NCI-H2107 (cell line): Measurements from ENCODE around the gene P2RY8.
"Not testable (repeated sequence)": the region's sequence is repeated elsewhere in the genome, so short reads cannot be mapped to it uniquely, and the experiment has no call there.

ENCODE experiments used
- DNase-seq: peaks from one replicate; lab custom pipeline; 2025; lab: John Stamatoyannopoulos, UW

Gene P2RY8

DNA sequence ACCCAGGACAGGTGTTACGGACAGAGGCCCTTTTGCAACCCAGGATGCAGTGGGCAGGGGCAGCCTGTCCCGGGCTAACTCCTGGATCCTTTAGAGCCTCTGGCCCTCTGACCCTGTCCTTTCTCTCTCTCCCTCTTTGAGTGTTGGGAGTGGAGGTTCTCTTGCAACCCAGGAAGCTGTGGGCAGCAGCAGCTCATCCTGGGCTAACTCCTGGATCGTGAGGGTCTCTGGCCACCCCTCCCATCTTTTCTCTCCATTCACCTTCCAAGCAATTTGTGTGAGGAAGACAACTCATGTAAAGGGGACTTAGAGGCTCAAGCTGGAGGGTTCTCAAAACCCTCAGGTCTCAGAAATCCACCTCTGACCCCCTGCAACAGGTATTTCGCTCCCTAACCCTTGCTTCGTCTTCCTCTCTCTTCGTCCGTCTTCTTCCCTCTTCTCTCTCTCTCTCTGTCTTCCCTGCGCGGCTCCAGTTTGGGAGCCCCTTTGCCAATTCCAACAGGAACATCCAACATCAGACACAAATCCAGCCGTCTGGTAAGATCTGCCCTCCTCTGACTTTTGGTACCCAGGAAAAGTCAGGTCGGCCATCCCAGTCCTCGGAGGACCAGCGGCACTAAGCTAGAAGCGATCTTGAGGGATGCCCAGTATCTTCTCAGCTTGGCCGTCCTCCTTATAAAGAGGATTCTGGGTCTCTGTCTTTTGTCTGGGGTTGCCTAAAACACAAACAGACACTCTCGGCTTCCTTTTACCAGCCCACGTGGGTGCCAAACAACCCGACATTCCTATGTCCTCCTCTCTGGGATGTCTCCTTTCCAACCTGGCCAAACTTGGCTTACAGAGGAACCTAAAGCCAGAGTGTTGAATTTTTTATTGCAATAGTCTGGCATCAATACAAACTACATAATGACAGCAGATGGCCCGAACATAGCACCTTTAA lies 92.2 kb downstream of the P2RY8 start:
- DNase-seq: no peak

DNA sequence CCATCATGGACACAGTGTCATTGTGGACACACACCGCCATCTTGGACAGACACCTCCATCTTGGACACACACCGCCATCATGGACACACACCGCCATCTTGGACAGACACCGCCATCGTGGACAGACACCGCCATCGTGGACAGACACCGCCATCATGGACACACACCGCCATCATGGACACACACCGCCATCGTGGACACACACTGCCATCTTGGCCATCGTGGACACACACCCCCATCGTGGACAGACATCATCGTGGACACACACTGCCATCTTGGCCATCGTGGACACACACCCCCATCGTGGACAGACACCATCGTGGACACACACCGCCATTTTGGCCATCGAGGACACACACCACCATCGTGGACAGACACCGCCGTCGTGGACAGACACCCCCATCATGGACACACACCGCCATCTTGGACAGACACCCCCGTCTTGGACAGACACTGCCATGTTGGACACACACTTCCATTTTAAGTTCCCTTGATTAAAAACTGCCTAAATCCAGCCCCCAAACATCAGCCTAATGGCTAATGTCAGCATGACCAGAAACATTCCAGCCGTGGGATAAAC lies 93.4 kb downstream of the P2RY8 start:
- DNase-seq: no peak

DNA sequence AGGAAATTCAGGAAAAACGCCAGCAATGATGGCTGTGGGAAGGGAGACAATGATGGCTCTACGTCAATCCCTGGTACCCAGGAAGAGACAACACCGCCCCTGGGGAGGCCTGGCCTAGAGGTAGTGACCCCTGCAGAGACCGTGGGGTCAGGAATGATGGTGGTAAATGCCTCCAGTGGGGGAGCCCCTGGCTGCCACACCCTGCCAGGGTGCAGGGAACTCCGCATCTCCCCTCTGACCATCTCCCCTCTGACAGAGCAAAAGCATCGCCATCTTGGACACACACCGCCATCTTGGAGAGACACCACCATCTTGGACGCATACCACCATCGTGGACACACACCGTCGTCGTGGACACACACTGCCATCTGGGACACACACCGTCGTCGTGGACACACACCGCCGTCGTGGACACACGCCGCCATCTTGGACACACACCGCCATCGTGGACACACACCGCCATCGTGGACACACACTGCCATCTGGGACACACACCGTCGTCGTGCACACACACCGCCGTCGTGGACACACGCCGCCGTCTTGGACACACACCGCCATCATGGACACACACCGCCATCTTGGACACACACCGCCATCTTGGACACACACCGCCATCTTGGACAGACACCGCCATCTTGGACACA lies 94.1 kb downstream of the P2RY8 start:
- no peak for DNase-seq

- DNase-seq: no peak
Measured at GRCh38 chrX:1442016-1442665, 94.8 kb downstream of the P2RY8 start.

GRCh38 chrX:1440506-1440905 lies 96.5 kb downstream of the P2RY8 start:
- no peak for DNase-seq

DNA sequence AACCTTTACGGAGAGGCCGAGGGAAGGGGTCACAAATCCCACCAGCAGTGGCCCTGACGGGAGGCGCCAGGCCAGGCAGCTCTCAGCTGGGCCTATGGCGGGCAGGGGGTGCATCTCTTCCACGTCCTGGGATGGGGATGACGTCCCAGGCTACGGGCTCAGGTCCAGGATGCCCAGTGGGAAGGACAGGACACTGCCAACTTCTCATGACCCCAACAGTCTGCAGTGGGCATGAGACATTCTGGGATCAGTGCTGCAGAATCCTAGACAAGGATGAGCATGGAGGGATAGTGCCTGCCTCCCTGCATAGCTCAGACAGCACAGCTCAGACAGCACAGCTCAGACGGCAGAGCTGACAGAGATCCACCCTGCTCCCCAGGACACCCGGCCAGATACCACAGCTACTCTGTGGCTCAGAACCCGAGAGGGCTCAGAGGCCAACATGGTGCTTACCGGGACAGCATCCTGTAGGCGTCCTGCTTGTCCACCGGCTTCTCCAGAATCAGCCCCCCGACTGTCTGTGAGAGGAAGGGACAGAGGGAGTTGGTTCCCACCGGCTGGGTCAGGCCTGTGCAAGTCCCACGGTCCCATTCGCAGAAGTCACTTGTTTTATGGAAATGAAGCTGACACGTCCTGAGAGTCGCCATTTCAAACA lies 101.6 kb downstream of the P2RY8 start:
- DNase-seq: no peak

GRCh38 chrX:1434871-1435240 lies 102.1 kb downstream of the P2RY8 start:
- DNase-seq: no peak

DNA sequence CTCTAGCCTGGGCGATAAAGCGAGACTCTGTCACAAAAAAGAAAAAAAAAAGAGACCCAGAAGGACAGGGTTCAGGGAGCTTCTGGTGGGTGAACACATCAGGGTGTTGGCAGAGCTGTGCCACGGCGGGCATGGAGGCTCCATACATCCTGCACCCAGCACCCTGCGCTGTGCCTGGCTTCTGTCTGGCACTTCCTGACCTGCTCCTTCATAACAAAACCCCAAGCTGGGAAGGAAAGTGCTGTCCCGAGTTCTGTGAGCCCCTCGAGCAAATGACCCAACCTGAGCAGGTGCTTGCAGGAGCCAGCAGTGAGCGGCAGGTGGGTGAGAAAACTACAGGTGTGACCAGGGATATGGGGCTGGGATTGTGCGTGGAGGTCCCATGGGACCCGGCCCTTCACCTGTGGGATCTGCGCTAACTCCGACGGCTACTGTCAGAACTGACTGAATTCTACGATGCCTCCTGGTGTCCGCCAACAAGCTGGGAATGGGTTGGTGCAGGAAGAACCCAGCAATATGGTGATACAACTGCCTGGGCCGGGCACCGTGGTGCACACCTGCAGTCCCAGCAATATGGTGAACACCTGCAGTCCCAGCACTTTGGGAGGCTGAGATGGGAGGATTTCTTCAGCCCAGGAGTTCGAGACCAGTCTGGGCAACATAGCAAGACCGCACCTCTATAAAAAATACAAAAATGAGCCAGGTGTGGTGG lies 103.2 kb downstream of the P2RY8 start:
- DNase-seq: no peak

- DNase-seq: no peak
Measured at GRCh38 chrX:1430451-1430850, 106.5 kb downstream of the P2RY8 start.

- DNase-seq: no peak
Measured at GRCh38 chrX:1427756-1428155, 109.2 kb downstream of the P2RY8 start.

- DNase-seq: not testable (repeated sequence)
Measured at GRCh38 chrX:1426321-1426720, 110.7 kb downstream of the P2RY8 start.

DNA sequence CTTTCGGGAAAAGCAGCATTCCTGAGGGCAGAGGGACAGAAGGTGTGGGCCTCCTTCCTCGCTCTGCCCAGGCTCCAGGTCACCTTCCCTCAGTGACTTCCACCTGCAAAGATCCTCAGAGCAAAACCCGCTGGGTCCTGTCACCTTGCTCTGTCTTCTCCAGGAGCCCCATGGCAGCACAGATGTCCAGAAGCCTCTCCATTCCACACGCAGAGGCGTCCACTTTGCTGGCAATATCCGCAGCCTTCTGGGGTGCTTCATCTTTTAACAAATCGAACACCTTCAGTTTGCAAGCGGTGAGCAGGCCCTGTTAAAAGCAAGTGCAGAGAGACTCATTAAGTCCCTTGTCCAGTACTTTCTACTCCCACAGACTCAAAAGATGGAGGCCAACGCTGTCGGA lies 111.6 kb downstream of the P2RY8 start:
- no peak for DNase-seq

DNA sequence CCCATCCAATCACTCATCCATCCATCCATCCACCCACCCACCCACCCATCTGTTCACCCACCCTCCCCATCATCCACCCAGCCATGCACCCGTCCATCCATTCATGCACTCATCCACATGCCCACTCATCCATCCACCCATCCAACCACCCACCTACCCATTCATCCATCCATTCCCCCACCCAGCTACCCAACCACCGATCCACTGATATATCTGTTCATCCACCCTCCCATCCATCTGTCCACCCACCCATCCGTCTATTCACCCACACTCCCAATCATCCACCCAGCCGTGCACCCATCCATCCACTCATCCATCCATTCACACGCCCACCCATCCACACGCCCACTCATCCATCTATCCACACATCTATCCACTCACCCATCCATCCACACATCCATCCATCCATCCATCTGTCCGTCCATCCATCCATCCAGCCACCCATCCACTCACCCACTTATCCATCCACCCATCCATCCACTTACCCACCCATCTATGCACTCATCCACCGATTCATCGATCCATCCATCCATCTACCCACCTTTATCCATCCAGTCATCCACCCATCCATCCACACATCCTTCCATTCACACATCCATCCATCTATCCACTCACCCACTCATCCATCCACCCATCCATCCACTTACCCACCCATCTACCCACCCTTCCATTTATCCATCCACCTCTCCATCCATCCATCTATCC lies 112.7 kb downstream of the P2RY8 start:
- DNase-seq: no peak

DNA sequence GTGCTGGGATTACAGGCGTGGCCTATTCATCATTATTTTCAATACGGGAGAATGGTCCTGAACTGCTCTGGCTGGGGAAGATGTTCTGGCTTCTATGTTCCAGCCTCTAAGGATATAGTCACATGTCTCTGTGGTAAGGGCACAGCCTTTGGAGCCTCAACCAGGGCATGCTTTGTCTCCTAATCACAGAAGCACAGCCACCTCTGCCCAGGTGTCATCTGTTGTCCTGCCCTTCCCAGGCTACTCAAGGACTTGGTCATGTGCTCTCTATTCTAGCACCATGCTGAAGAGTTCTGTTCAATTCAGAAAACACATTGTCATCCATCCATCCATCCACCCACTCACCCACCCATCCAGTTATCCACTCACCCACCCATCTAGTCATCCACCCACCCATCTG lies 113.8 kb downstream of the P2RY8 start:
- no peak for DNase-seq

GRCh38 chrX:1422135-1422465 lies 114.9 kb downstream of the P2RY8 start:
- no peak for DNase-seq

- no peak for DNase-seq
Measured at GRCh38 chrX:1421433-1422134, 115.4 kb downstream of the P2RY8 start.

DNA sequence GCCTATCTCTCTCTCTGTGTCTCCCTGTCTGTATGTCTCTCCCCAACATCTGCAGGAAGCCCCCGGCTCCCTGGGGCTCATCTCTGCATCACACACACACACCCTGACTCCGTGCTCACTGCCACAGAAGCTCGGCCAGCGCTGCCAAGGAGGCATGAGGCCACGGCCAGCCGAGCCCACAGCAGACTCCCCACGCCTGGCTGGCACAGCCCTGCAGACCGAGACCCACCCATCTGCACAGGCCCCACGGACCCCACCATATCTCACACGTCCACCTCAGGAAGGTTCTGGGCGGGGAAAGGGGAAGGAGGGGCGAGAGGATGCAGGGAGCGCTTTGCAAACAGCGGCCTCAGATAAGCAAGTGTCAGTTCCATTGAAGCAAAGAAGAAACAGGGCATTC lies 116.6 kb downstream of the P2RY8 start:
- DNase-seq: no peak

DNA sequence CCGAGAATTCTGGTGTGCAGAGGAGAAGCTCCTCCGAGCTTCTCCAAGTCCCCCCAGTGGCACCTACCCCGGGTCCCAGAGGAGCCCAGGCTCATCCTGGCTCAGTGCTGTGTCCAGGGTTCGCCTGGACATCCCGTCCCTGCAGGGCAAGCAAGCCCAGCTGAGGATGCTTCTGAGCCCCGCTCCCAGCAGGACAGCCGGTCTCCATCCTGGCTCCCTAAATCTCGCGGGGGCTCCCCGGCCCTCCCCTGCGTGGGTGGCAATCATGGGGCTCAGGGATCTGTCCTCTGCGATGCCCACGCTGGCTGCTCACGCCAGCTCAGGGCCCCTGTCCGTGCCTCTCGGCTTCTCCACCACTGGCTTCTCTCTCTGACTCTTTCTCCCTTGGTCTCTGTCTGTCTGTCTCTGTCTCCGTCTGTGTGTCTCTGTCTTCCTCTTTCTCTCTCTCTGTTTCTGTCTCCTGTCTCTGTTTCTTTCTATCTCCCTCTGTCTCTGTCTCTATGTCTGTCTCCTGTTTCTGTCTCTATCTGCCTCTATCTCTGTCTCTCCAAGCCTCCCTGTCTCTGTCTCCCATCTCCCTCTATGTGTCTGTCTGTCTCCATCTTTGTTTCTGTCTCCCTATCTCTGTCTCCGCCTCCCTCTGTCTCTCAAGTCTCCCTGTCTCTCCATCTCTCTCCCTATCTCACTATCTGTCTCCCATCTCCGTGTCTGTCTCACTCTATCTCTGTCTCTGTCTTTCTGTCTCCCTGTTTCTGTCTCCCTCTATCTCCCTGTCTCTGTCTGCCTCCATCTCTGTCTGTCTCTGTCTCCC lies 117.2 kb downstream of the P2RY8 start:
- DNase-seq: no peak

GRCh38 chrX:1418901-1419544 lies 118.0 kb downstream of the P2RY8 start:
- no peak for DNase-seq
